HepG2 (cell line): ENCODE results near the gene SH2D7. TPM values are rescaled to one million over a fixed set of nuclear protein-coding genes. Genes with fewer than 3 reads are reported as not detected.

Source experiments
- KAT8 ChIP-seq: IDR thresholded peaks from 2 replicates; pipeline ENCODE4 v1.6.1; 2016; ENCODE audit warnings: missing genetic modification reagents, missing compliant biosample characterization
- XRCC5 ChIP-seq: fragments of 200-400 bp; formaldehyde crosslinking; optimal IDR thresholded peaks from 2 replicates; pipeline ENCODE3; 2017; ENCODE audit warnings: mild to moderate bottlenecking, low read length
- ZMYM4 ChIP-seq: sonication (generic); formaldehyde crosslinking; IDR thresholded peaks from 2 replicates; pipeline ENCODE4 v1.8.1; 2023; ENCODE audit warnings: mild to moderate bottlenecking, missing genetic modification reagents
- ZNF766 ChIP-seq: sonication (generic); formaldehyde crosslinking; IDR thresholded peaks from 2 replicates; pipeline ENCODE4 v1.5.0; 2020; ENCODE audit warnings: missing genetic modification reagents, borderline replicate concordance
- ZNF781 ChIP-seq: sonication (generic); formaldehyde crosslinking; IDR thresholded peaks from 2 replicates; pipeline ENCODE4 v1.5.1; 2020; ENCODE audit warnings: borderline replicate concordance, mild to moderate bottlenecking, missing genetic modification reagents; ENCODE audit errors: not compliant biosample characterization
- ZSCAN31 ChIP-seq: sonication (generic); formaldehyde crosslinking; IDR thresholded peaks from 2 replicates; pipeline ENCODE4 v1.5.0; 2020; ENCODE audit warnings: low read depth, mild to moderate bottlenecking, missing genetic modification reagents
- polyA plus RNA-seq, 8 experiments: library from polyadenylated mRNA; depleted of rRNA in 3 of 8; stranded (reverse) in 7 of 8; unstranded in 1 of 8; fragments of >200 nt; fragmentation: Illumina TruSeq in 4 of 8; extraction: Trizol in 4 of 8; gene quantifications; 2 replicates each; pipeline versions ENCODE4 v1.2.1 to v1.2.3, GENCODE V29; 2011 to 2016; ENCODE audit warnings: low read depth in 4 of 8, missing spikeins in 1 of 8, mixed read lengths in 1 of 8; ENCODE audit not compliant: insufficient read depth in 1 of 8
- total RNA-seq, 5 experiments: library from RNA; depleted of rRNA; stranded (reverse); fragments of >200 nt; fragmentation: Illumina TruSeq; extraction: Trizol; gene quantifications; 2 replicates each; pipeline ENCODE4 v1.2.3, GENCODE V29; 2016; ENCODE audit warnings: low read depth in 1 of 5
- TF ChIP-seq, protein P1 (sequence below): sonication (generic); formaldehyde crosslinking; conservative IDR thresholded peaks from 2 replicates; pipeline ENCODE4 v1.8.0; 2022; ENCODE audit warnings: low read depth, missing genetic modification reagents
- TF ChIP-seq, protein P2 (sequence below): sonication (generic); formaldehyde crosslinking; conservative IDR thresholded peaks from 2 replicates; pipeline ENCODE4 v1.4.0; 2020; ENCODE audit warnings: mild to moderate bottlenecking, missing genetic modification reagents, moderate library complexity
- TF ChIP-seq, protein P3 (sequence below): sonication (generic); formaldehyde crosslinking; IDR thresholded peaks from 2 replicates; pipeline ENCODE4 v1.4.0; 2020; ENCODE audit warnings: missing genetic modification reagents
- TF ChIP-seq, protein P4 (sequence below): sonication (generic); formaldehyde crosslinking; IDR thresholded peaks from 2 replicates; pipeline ENCODE4 v1.5.0; 2020; ENCODE audit warnings: missing genetic modification reagents
- TF ChIP-seq, protein P5 (sequence below): sonication (generic); formaldehyde crosslinking; IDR thresholded peaks from 2 replicates; pipeline ENCODE4 v1.5.0; 2020; ENCODE audit warnings: missing genetic modification reagents
- TF ChIP-seq, protein P6 (sequence below): sonication (generic); formaldehyde crosslinking; IDR thresholded peaks from 2 replicates; pipeline ENCODE4 v1.5.0; 2020; ENCODE audit warnings: mild to moderate bottlenecking, missing genetic modification reagents

The SH2D7 gene
- total and polyA plus RNA-seq, 2 of the 13 experiments (the other 11 are each of a cell fraction or from before 2014, with no cell fraction given), result not detected

DNA sequence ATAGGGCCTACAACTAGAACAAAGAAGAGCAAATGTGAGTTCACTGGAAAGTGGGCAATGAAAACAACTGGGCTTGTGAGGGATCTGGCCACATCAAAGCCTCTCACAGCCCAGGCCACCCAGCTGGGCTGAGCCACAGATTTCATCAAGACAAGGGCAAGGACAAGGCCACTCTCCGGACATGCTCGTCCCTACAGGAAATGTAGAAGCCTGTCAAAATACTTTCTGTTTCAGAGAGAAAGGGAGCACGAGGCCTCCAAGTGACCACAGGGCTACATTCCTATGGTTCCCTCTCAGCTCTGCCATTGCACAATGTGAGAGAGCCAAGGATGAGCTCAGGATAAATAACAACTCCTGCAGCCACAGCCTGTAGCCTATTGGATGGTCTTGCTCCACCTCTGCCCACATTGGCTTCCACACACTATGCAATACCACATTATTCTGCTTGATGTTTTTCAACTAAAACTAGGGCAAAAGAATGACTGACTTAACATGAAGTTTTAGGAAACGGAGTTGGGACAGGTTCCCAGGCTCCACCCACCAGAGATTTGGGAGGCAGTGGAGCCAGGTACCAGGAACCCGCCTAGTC, 27.0 kb upstream of the SH2D7 start (continued):
- TF ChIP-seq ZNF766 (CRISPR knock-in tag) (peak; percentile 73; the same call in 1 of the 2 replicates), KAT8 (peak; percentile 89), ZNF781 (CRISPR knock-in tag) (peak; percentile 70), XRCC5 (peak; percentile 46), ZMYM4 (CRISPR knock-in tag) (peak; percentile 93), ZSCAN31 (CRISPR knock-in tag) (peak; percentile 56; the same call in 1 of the 2 replicates)
- TF ChIP-seq, protein P1, sequence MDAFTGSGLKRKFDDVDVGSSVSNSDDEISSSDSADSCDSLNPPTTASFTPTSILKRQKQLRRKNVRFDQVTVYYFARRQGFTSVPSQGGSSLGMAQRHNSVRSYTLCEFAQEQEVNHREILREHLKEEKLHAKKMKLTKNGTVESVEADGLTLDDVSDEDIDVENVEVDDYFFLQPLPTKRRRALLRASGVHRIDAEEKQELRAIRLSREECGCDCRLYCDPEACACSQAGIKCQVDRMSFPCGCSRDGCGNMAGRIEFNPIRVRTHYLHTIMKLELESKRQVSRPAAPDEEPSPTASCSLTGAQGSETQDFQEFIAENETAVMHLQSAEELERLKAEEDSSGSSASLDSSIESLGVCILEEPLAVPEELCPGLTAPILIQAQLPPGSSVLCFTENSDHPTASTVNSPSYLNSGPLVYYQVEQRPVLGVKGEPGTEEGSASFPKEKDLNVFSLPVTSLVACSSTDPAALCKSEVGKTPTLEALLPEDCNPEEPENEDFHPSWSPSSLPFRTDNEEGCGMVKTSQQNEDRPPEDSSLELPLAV, result no peak
- TF ChIP-seq, protein P2, sequence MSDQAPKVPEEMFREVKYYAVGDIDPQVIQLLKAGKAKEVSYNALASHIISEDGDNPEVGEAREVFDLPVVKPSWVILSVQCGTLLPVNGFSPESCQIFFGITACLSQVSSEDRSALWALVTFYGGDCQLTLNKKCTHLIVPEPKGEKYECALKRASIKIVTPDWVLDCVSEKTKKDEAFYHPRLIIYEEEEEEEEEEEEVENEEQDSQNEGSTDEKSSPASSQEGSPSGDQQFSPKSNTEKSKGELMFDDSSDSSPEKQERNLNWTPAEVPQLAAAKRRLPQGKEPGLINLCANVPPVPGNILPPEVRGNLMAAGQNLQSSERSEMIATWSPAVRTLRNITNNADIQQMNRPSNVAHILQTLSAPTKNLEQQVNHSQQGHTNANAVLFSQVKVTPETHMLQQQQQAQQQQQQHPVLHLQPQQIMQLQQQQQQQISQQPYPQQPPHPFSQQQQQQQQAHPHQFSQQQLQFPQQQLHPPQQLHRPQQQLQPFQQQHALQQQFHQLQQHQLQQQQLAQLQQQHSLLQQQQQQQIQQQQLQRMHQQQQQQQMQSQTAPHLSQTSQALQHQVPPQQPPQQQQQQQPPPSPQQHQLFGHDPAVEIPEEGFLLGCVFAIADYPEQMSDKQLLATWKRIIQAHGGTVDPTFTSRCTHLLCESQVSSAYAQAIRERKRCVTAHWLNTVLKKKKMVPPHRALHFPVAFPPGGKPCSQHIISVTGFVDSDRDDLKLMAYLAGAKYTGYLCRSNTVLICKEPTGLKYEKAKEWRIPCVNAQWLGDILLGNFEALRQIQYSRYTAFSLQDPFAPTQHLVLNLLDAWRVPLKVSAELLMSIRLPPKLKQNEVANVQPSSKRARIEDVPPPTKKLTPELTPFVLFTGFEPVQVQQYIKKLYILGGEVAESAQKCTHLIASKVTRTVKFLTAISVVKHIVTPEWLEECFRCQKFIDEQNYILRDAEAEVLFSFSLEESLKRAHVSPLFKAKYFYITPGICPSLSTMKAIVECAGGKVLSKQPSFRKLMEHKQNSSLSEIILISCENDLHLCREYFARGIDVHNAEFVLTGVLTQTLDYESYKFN (CRISPR knock-in tag), result peak; percentile 93
- TF ChIP-seq, protein P3, sequence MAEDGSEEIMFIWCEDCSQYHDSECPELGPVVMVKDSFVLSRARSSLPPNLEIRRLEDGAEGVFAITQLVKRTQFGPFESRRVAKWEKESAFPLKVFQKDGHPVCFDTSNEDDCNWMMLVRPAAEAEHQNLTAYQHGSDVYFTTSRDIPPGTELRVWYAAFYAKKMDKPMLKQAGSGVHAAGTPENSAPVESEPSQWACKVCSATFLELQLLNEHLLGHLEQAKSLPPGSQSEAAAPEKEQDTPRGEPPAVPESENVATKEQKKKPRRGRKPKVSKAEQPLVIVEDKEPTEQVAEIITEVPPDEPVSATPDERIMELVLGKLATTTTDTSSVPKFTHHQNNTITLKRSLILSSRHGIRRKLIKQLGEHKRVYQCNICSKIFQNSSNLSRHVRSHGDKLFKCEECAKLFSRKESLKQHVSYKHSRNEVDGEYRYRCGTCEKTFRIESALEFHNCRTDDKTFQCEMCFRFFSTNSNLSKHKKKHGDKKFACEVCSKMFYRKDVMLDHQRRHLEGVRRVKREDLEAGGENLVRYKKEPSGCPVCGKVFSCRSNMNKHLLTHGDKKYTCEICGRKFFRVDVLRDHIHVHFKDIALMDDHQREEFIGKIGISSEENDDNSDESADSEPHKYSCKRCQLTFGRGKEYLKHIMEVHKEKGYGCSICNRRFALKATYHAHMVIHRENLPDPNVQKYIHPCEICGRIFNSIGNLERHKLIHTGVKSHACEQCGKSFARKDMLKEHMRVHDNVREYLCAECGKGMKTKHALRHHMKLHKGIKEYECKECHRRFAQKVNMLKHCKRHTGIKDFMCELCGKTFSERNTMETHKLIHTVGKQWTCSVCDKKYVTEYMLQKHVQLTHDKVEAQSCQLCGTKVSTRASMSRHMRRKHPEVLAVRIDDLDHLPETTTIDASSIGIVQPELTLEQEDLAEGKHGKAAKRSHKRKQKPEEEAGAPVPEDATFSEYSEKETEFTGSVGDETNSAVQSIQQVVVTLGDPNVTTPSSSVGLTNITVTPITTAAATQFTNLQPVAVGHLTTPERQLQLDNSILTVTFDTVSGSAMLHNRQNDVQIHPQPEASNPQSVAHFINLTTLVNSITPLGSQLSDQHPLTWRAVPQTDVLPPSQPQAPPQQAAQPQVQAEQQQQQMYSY (CRISPR knock-in tag), result no peak
- TF ChIP-seq, protein P4, sequence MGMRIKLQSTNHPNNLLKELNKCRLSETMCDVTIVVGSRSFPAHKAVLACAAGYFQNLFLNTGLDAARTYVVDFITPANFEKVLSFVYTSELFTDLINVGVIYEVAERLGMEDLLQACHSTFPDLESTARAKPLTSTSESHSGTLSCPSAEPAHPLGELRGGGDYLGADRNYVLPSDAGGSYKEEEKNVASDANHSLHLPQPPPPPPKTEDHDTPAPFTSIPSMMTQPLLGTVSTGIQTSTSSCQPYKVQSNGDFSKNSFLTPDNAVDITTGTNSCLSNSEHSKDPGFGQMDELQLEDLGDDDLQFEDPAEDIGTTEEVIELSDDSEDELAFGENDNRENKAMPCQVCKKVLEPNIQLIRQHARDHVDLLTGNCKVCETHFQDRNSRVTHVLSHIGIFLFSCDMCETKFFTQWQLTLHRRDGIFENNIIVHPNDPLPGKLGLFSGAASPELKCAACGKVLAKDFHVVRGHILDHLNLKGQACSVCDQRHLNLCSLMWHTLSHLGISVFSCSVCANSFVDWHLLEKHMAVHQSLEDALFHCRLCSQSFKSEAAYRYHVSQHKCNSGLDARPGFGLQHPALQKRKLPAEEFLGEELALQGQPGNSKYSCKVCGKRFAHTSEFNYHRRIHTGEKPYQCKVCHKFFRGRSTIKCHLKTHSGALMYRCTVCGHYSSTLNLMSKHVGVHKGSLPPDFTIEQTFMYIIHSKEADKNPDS (CRISPR knock-in tag), result peak; percentile 81; the same call in 1 of the 2 replicates
- TF ChIP-seq, protein P5, sequence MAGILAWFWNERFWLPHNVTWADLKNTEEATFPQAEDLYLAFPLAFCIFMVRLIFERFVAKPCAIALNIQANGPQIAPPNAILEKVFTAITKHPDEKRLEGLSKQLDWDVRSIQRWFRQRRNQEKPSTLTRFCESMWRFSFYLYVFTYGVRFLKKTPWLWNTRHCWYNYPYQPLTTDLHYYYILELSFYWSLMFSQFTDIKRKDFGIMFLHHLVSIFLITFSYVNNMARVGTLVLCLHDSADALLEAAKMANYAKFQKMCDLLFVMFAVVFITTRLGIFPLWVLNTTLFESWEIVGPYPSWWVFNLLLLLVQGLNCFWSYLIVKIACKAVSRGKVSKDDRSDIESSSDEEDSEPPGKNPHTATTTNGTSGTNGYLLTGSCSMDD (CRISPR knock-in tag), result no peak
- TF ChIP-seq, protein P6, sequence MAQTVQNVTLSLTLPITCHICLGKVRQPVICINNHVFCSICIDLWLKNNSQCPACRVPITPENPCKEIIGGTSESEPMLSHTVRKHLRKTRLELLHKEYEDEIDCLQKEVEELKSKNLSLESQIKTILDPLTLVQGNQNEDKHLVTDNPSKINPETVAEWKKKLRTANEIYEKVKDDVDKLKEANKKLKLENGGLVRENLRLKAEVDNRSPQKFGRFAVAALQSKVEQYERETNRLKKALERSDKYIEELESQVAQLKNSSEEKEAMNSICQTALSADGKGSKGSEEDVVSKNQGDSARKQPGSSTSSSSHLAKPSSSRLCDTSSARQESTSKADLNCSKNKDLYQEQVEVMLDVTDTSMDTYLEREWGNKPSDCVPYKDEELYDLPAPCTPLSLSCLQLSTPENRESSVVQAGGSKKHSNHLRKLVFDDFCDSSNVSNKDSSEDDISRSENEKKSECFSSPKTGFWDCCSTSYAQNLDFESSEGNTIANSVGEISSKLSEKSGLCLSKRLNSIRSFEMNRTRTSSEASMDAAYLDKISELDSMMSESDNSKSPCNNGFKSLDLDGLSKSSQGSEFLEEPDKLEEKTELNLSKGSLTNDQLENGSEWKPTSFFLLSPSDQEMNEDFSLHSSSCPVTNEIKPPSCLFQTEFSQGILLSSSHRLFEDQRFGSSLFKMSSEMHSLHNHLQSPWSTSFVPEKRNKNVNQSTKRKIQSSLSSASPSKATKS (CRISPR knock-in tag), result no peak
